Glomerular endothelial cell (primary cell): ENCODE measurements around the gene RBKS. TPM values are rescaled to one million over a fixed set of nuclear protein-coding genes. Genes with fewer than 3 reads are reported as not detected.
A peak's percentile ranks its signal among the peaks of the same experiment; 100 is the strongest.

Experiments used
- DNase-seq: peaks from one replicate; pipeline ENCODE4 v3.0.0-alpha.2; 2011; ENCODE audit warnings: low read depth, low spot score; ENCODE audit errors: extremely low read depth
- total RNA-seq: library from RNA; depleted of rRNA; stranded (reverse); fragments of >200 nt; gene quantifications from 2 replicates; pipeline ENCODE4 v1.2.3, GENCODE V29; 2015

RBKS gene
- total RNA-seq, 1 donor from 2014 or later = 1.6 TPM

DNA sequence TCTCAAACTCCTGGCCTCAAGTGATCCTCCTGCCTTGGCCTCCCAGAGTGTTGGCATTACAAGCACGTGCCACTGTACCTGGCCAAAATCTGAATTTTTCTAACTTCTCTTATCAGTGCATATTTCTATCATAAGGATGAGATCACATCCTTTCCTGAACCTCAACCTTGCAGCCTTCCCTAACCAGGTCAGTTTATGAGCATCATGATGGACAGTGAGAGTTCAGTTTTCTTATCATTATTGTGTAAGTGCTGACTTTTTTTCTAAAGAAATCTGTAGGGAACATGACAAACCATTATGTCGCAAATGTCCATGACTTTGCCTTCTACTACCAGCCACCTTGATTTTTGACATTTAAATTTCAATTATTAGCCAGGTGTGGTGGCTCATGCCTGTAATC is 87.1 kb downstream of the RBKS start:
- no peak for DNase-seq

- no peak for DNase-seq
Measured at GRCh38 chr2:27802547-27802946, 87.6 kb downstream of the RBKS start.

- no peak for DNase-seq
Measured at GRCh38 chr2:27800856-27801255, 89.3 kb downstream of the RBKS start.

DNA sequence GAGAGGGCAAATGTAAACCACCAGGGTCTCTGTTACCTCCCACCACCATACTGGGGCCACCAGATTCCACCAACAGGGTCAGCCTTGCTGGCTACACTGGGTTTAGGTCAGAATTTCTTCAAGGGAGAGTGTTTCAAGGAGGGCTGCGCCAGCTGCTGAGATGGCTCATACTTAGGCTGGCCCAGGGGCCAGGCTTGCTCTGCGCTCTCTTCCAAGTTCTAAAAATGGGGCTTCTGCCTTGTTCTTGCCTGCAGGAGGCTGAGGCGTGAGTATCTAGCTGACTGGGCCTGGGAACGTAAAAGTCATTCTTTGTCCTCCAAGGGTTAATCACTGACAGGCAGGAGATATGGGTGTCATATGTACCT is 90.6 kb downstream of the RBKS start:
- no peak for DNase-seq

GRCh38 chr2:27798948-27799645 is 91.1 kb downstream of the RBKS start:
- DNase-seq = peak; percentile 96

- no peak for DNase-seq
Measured at GRCh38 chr2:27798486-27798885, 91.7 kb downstream of the RBKS start.

DNA sequence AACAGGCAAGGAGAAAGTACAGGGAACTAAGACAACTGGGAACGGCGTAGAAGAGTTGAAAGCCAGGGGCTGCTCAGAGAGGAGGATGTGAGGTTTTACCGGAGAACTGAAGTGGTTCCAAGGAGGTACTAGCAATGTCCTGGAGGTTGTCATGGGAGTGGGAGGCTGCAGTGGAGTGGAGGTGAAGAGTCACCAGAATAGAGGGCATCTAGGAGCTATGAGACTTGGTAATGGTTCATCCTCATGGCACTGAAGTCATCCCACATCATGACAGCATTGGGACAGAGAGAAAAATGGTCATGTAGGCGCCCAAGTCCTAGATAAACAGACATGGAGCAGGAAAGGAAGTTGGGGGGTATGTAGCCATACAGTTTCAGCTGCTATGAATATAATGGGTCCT is 92.3 kb downstream of the RBKS start:
- no peak for DNase-seq

- no peak for DNase-seq
Measured at GRCh38 chr2:27796791-27797765, 93.1 kb downstream of the RBKS start.

DNA sequence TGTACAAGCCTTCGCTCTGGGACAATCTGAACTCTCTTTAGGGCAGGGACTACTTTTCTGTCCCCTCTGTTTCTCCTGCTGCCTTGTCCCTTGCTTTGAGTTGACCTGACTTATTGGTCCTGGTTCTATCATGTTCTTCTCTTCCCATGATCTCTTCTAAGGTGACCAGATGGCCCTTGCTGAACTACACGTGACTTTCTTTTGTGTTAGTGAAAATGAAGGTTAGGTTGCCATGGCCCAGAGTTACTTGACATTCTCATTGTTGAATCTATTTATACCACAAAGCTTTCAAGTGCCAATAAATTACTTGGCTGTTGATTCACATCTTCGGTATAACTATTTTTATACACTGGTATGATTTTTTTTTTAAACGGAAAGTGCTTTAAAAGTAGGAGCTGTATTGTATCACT is 94.3 kb downstream of the RBKS start:
- DNase-seq = no peak

DNA sequence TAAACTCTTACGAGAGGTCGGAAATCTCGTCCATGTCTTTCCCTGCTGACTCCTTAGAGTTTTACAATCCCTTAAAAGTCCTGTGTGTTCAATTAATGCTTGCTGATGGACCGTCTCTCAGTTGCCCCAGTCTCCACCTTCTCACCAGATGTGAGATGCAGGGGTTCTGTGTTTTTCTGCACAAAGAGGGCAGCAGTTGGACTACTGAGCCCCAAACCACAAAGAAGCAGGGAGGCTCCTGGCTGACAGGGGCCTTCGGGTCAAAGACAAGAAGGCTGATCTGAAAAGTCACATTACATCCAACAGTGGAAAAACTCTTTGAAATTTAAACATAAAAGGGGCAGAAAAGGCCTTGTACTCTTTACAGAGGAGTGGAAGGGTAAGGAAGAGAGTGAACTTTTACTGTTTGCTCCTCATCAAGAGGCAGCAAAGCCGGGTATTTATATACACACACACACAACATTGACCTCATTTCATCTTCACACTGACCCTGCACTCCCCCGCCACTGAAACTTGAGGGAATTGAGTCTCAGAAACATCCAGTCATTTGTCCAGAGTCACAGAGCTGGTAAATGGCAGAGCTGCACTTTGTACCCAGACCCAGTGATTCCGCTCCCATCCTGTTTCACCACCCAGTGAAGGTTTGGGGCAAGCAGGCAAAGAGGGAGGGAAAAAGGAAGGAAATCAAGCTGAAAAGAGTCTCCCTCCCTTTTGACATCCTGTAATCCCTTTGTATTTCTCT is 94.9 kb downstream of the RBKS start:
- no peak for DNase-seq

GRCh38 chr2:27792759-27793158 is 97.4 kb downstream of the RBKS start:
- no peak for DNase-seq

GRCh38 chr2:27790796-27791195 is 99.4 kb downstream of the RBKS start:
- DNase-seq = no peak

DNA sequence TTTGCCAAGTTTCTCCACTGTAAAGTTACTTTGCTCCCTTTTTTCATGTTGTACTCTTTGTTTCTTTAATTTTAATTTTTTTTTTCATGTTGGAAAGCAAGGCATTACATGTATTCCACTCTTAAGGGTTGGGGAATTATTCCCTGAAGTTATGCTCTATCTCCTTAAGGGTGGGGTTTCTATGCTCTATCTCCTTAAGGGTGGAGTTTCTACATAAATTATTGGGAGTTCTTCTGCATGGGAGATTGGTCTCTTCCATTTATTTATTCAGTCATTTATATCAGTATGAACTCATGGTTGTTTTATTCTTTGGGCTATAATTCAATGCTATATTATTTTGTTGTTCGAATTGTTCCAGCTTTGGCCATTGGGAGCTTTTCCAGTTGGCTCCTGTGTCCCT is 107.5 kb downstream of the RBKS start:
- DNase-seq = no peak

DNA sequence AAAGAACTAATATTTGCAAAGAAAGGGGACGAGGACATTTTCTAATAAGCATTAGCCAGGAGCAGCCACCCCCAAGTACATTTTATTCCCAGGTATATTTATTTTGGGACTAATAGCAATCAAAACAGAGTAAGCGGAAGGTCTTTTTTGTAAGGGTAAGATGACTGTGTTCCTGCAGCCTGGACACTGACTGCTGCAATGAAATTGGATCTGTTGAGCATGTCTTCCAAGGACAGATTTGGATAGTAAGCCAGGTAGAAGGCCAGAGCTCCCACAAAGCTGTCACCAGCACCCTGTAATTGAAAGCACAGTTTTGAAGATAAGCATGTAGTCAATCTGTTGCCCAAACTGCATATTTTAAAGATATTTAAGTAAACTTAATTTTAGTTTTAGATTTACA is 108.7 kb downstream of the RBKS start:
- DNase-seq = no peak

GRCh38 chr2:27779417-27780055 is 110.7 kb downstream of the RBKS start:
- DNase-seq = no peak

GRCh38 chr2:27776696-27777095 is 113.5 kb downstream of the RBKS start:
- DNase-seq = no peak

DNA sequence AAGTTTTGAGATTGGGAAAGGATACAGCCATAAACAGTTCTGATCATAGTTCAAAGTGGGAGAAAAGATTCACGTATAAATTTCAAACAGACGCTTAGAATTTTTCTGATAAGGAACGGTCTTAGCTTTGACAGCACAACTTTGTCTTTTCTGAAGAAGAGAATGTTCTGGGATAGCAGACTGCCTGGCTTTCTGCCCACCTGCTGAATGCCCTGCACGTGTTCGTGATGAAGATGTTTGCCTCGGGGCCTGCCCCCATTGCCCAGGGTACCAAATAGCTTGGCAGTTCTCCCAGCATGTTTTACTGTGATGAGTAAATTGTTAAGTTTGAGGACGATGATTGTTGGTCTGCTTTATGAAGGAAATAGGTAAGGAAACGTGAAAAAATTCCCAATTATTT is 114.1 kb downstream of the RBKS start:
- no peak for DNase-seq

DNA sequence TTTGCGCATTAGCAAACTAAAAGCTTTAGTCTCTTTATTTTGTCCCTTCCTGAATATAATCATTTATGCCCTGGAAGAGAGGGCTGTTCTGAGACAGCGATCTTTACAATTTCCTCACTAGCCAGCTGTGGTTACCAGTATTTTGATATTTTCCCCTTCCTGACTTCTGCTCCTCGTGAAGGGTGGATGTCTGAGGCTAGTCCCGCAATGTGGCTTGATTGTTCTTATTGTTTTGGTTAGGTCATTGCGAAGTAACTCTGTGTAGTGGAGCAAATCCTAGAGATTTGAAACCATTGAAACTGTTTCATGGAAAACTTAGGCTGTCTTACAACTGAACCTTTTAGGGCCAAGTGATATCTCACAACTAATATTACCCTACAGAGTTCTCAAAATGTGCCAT is 116.2 kb downstream of the RBKS start:
- DNase-seq = no peak

DNA sequence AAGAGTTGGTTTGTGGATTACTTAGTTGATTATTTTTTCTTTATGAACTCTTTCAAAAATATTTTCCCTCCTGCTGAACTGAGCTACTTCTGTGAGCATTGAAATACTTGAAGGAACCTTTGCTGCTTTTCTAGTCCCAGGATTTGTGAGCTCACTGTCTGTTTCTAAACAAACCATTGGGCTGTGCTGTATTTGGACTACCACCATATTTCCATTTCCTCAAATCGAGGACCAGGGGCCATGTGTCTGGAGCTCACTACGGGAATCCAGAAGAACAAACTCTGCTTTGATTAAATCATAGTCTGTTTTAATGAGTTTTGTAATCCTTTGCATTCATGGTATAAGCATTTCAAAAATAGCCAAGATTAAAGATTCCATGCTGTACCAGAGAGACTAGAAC is 117.4 kb downstream of the RBKS start:
- no peak for DNase-seq

DNA sequence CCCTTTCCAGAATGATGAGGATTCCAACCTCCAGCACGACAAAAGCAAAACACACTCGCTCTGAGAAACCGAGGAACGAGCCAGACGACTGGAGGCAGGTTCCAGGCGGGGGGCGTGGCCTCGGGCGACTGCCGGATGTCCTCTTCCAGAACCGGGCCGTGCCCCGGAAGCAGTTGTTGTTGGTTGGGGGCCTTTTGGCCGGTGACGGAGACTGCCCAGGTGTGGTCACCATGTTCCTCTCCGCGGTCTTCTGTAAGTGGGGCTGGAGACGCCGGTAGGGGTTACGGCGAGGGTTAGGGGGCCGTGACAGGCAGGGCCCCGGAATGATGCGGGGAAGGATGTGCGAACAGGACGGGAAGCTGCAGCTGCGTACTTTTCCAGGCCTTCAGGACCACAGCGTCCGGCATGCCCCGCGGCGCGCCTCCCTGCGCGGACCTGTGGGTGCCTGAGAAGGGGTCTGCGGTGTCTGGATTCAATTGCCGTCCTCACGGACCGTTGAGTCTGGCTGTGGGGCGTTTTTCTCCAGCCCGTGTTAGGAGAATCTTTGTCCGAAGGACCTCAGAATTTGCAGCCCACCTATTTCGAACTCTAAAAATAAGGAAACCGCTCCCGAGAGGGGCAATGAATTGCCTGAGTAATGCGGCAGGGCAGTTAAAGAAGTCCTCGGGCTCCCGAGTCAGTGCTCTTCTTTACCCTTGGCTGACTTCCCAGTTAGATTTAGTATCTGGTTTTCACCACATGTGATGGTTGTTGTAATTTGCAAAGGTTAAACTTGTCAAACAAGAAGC is 118.4 kb downstream of the RBKS start, which contains the start of gene MRPL33:
TSS of gene MRPL33 (plus strand) at position 172 of the 788 bp plus-strand sequence. CDS start at position 231, 59 bp downstream.
- DNase-seq = no peak
